ENCODE measurements around the gene NDC80. TPM values are rescaled to one million over a fixed set of nuclear protein-coding genes. Genes with fewer than 3 reads are reported as not detected.

The NDC80 gene
- polyA plus RNA-seq, 1 donor (not counting 4 experiments of a cell fraction or from before 2014, with no cell fraction given), result 11.5 TPM

DNA sequence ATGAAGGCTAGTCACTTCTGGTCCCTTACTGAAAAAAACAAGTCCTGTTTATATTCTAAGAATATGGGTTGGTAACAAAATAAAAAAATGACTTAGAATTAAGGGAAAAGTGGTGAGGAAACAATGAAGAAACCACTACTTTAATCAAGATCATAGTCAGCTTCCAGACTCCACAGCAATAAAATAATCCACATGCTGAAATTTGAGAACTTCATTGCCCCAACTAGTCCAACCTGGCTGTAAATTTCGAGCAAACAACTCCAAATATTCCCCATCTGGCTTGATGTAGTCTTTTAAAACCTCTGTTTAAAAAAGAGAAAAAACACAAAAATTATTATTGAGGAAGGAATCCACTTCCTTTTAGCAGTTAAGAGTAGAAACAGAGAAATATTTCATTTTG is 32.5 kb upstream of the NDC80 start:
- Histone ChIP-seq H3K27me3 (ENCODE audit: control insufficient read depth, extremely low read depth, insufficient read depth, low read length) (no peaks in the 10 kb centered on the region), H4K20me1 (ENCODE audit: control insufficient read depth, extremely low read depth, insufficient read depth, low read length) (no peaks in the 10 kb centered on the region), H3K9me1 (ENCODE audit: control insufficient read depth, extremely low read depth, insufficient read depth, low read length) (no peaks in the 10 kb centered on the region), H3K9me3 (ENCODE audit: control insufficient read depth, low read depth, low read length) (no peaks in the 10 kb centered on the region), H3K9ac (ENCODE audit: control insufficient read depth, extremely low read depth, insufficient read depth, low read length) (no peak overlapping the region), H3K4me2 (ENCODE audit: control insufficient read depth, extremely low read depth, insufficient read depth, low read depth, low read length) (no peak overlapping the region), H3K4me3 (ENCODE audit: control insufficient read depth in 2 of 3, extremely low read depth in 1 of 3, insufficient read depth in 2 of 3, low read depth in 1 of 3, low read length in 3 of 3) (no peak overlapping the region), H3K36me3 (ENCODE audit: control insufficient read depth in 2 of 2, extremely low read depth in 1 of 2, insufficient read depth in 2 of 2, low read length in 2 of 2) (peaks cover 0 to 2% of the 10 kb centered on the region in 2 experiments), H3K27ac (ENCODE audit: control insufficient read depth, insufficient read depth, low read length) (no peak overlapping the region), H3K4me1 (ENCODE audit: control insufficient read depth, extremely low read depth, insufficient read depth, low read length) (no peaks in the 10 kb centered on the region), H3K79me2 (ENCODE audit: control insufficient read depth, insufficient read depth, low read length) (no peaks in the 10 kb centered on the region), H2AFZ (ENCODE audit: control insufficient read depth, low read length) (no peak overlapping the region)
- TF ChIP-seq, protein P1, sequence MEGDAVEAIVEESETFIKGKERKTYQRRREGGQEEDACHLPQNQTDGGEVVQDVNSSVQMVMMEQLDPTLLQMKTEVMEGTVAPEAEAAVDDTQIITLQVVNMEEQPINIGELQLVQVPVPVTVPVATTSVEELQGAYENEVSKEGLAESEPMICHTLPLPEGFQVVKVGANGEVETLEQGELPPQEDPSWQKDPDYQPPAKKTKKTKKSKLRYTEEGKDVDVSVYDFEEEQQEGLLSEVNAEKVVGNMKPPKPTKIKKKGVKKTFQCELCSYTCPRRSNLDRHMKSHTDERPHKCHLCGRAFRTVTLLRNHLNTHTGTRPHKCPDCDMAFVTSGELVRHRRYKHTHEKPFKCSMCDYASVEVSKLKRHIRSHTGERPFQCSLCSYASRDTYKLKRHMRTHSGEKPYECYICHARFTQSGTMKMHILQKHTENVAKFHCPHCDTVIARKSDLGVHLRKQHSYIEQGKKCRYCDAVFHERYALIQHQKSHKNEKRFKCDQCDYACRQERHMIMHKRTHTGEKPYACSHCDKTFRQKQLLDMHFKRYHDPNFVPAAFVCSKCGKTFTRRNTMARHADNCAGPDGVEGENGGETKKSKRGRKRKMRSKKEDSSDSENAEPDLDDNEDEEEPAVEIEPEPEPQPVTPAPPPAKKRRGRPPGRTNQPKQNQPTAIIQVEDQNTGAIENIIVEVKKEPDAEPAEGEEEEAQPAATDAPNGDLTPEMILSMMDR (optimal IDR thresholded peaks at IDR 0.05 in 1 of 3, IDR thresholded peaks at IDR 0.05 in 1 of 3, conservative IDR thresholded peaks at IDR 0.05 in 1 of 3; ENCODE audit: extremely low read depth in 1 of 3, insufficient read depth in 2 of 3, low read length in 3 of 3), result no peak
- no peak for TF ChIP-seq EZH2 (IDR thresholded peaks at IDR 0.05; ENCODE audit: low read length)
- no peak for DNase-seq (ENCODE audit: low read depth, low spot score)
- no peak for FAIRE-seq
- dilution Hi-C loops (cut with MboI; ENCODE audit: extremely low pct_ligation_motif_present, low sequenced_read_pairs), result no loop called here

DNA sequence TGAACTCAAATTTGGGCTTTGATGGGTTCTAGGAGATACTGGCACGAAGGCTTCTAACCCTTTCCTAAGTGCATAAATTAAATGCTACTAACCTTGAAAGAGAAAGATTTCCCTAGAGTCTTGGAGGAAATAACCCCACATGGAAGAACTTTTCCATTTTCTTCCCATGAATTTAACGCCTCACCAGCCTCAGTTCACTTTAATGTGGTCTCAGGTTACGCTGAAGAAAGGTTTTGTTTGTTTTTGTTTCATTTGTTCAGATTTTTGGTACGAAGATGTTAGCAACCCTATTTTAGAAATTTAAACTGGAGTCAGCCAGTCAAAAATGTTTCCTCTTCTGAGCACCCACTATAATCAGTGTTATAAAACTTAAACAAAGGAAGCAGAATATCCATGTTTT is 30.8 kb upstream of the NDC80 start:
- TF ChIP-seq EZH2 (IDR thresholded peaks at IDR 0.05; ENCODE audit: low read length), result no peak
- TF ChIP-seq, protein P1 (optimal IDR thresholded peaks at IDR 0.05 in 1 of 3, IDR thresholded peaks at IDR 0.05 in 1 of 3, conservative IDR thresholded peaks at IDR 0.05 in 1 of 3; ENCODE audit: extremely low read depth in 1 of 3, insufficient read depth in 2 of 3, low read length in 3 of 3), result no peak
- FAIRE-seq, result no peak
- dilution Hi-C loops (cut with MboI; ENCODE audit: extremely low pct_ligation_motif_present, low sequenced_read_pairs), result no loop called here
- no peak overlapping the region for H2AFZ ChIP-seq (ENCODE audit: control insufficient read depth, low read length)
- no peak overlapping the region for H3K9ac ChIP-seq (ENCODE audit: control insufficient read depth, extremely low read depth, insufficient read depth, low read length)
- H3K27ac ChIP-seq (ENCODE audit: control insufficient read depth, insufficient read depth, low read length), result no peak overlapping the region
- H3K79me2 ChIP-seq (ENCODE audit: control insufficient read depth, insufficient read depth, low read length), result no peaks in the 10 kb centered on the region
- no peaks in the 10 kb centered on the region for H3K9me3 ChIP-seq (ENCODE audit: control insufficient read depth, low read depth, low read length)
- H3K4me3 ChIP-seq (ENCODE audit: control insufficient read depth in 2 of 3, extremely low read depth in 1 of 3, insufficient read depth in 2 of 3, low read depth in 1 of 3, low read length in 3 of 3), result no peak overlapping the region
- no peaks in the 10 kb centered on the region for H3K9me1 ChIP-seq (ENCODE audit: control insufficient read depth, extremely low read depth, insufficient read depth, low read length)
- H3K4me1 ChIP-seq (ENCODE audit: control insufficient read depth, extremely low read depth, insufficient read depth, low read length), result no peaks in the 10 kb centered on the region
- DNase-seq (ENCODE audit: low read depth, low spot score), result no peak
- H3K36me3 ChIP-seq (ENCODE audit: control insufficient read depth in 2 of 2, extremely low read depth in 1 of 2, insufficient read depth in 2 of 2, low read length in 2 of 2), result no peaks in the 10 kb centered on the region
- no peaks in the 10 kb centered on the region for H4K20me1 ChIP-seq (ENCODE audit: control insufficient read depth, extremely low read depth, insufficient read depth, low read length)
- H3K4me2 ChIP-seq (ENCODE audit: control insufficient read depth, extremely low read depth, insufficient read depth, low read depth, low read length), result no peak overlapping the region
- H3K27me3 ChIP-seq (ENCODE audit: control insufficient read depth, extremely low read depth, insufficient read depth, low read length), result no peaks in the 10 kb centered on the region

All from keratinocyte (primary cell).